Activated CD4-positive, alpha-beta T cell treated with anti-CD3 and anti-CD28 coated beads for 36 hours (primary cell): ENCODE measurements around the gene FEZF2. TPM values are rescaled to one million over a fixed set of nuclear protein-coding genes. Genes with fewer than 3 reads are reported as not detected.

Source experiments
- ATAC-seq: fragments of 200-7000 bp; cut with Tn5 transposase; one replicate; pipeline ENCODE4 v1.10.0; 2021; ENCODE audit warnings: mild to moderate bottlenecking, moderate library complexity
- CTCF ChIA-PET: fragments of 350-600 bp; sonication (Branson Sonifier 250); formaldehyde crosslinking; loops from one replicate; lab custom pipeline; 2021; ENCODE audit warnings: antibody characterized with exemption; lab: Charles Lee
- POLR2A ChIA-PET: fragments of 350-600 bp; sonication (Branson Sonifier 250); formaldehyde crosslinking; loops from one replicate; lab custom pipeline; 2021; ENCODE audit warnings: antibody characterized with exemption, inconsistent platforms; lab: Charles Lee
- DNase-seq: peaks from one replicate; pipeline ENCODE4 v3.0.0-alpha.2; 2020
- H3K27ac Mint-ChIP-seq: one replicate; pipeline ENCODE4 v1.8.0; 2021; ENCODE audit warnings: mixed read lengths
- H3K27me3 Mint-ChIP-seq: one replicate; pipeline ENCODE4 v1.8.0; 2021; ENCODE audit warnings: mixed read lengths
- H3K36me3 Mint-ChIP-seq: one replicate; pipeline ENCODE4 v1.8.0; 2021; ENCODE audit warnings: low read depth, mixed read lengths
- H3K4me1 Mint-ChIP-seq: one replicate; pipeline ENCODE4 v1.8.0; 2021; ENCODE audit warnings: mixed read lengths
- H3K4me3 Mint-ChIP-seq: one replicate; pipeline ENCODE4 v1.8.0; 2021; ENCODE audit warnings: mild to moderate bottlenecking, moderate library complexity, mixed read lengths
- H3K9me3 Mint-ChIP-seq: one replicate; pipeline ENCODE4 v1.8.0; 2021; ENCODE audit warnings: low read depth, mixed read lengths
- intact Hi-C, 2 experiments: fragments of 100-400 bp; cut with DNase I in 1 of 2; cut with micrococcal nuclease in 1 of 2; formaldehyde crosslinking; loops; one replicate each; pipeline versions ENCODE4 v1.14.2 to v1.15.1; 2022 to 2024; cut with DNase I, micrococcal nuclease
- total RNA-seq, 2 experiments: library from RNA; stranded (reverse); gene quantifications; one replicate each; pipeline ENCODE4 v1.2.3, GENCODE V29; 2021

Gene FEZF2
- total RNA-seq, 2 experiments from 2014 or later = not detected

GRCh38 chr3:62387251-62387650 is 13.9 kb upstream of the FEZF2 start:
- CTCF ChIA-PET = interaction anchor here (0.6 kb wide), 2 partner anchors 46 to 114 kb away, joined by 3 to 4 read pairs; no protein-coding TSS in a partner anchor
- no peak overlapping the region for H3K4me3 Mint-ChIP-seq
- peaks cover 4% of the 10 kb centered on the region for H3K9me3 Mint-ChIP-seq
- POLR2A ChIA-PET = no interaction called here
- H3K36me3 Mint-ChIP-seq = no peaks in the 10 kb centered on the region
- H3K4me1 Mint-ChIP-seq = no peaks in the 10 kb centered on the region
- intact Hi-C loops = no loop called here
- DNase-seq (no peak), ATAC-seq (no peak)
- no peak overlapping the region for H3K27ac Mint-ChIP-seq
- H3K27me3 Mint-ChIP-seq = peaks cover 7% of the 10 kb centered on the region

GRCh38 chr3:62379321-62379798 is 6.0 kb upstream of the FEZF2 start:
- H3K27ac Mint-ChIP-seq = no peak overlapping the region

GRCh38 chr3:62378921-62379320 is 5.6 kb upstream of the FEZF2 start:
- POLR2A ChIA-PET = no interaction called here
- ATAC-seq (no peak), DNase-seq (no peak)
- H3K9me3 Mint-ChIP-seq = no peaks in the 10 kb centered on the region
- peaks cover 4% of the 10 kb centered on the region for H3K4me1 Mint-ChIP-seq
- CTCF ChIA-PET = no interaction called here
- H3K36me3 Mint-ChIP-seq = no peaks in the 10 kb centered on the region
- H3K27me3 Mint-ChIP-seq = peaks cover 65% of the 10 kb centered on the region
- intact Hi-C loops = loop anchor here (1.0 to 10.0 kb wide), 3 partner anchors 9 to 814 kb away; partner anchors contain the start of genes CADPS (in 1 of the 2) and PTPRG (in 1 of the 2)
- no peak overlapping the region for H3K27ac Mint-ChIP-seq
- no peak overlapping the region for H3K4me3 Mint-ChIP-seq

More at GRCh38 chr3:62379321-62379798, 6.0 kb upstream of the FEZF2 start:
- Mint-ChIP-seq H3K4me1 (peaks cover under 1% of the 10 kb centered on the region), H3K4me3 (no peak overlapping the region), H3K27me3 (peaks cover 60% of the 10 kb centered on the region), H3K36me3 (no peaks in the 10 kb centered on the region), H3K9me3 (no peaks in the 10 kb centered on the region)
- ChIA-PET CTCF (no interaction called here), POLR2A (no interaction called here)
- DNase-seq (no peak), ATAC-seq (no peak)
- intact Hi-C loops = loop anchor here (10.0 kb wide), 2 partner anchors 495 to 815 kb away; partner anchors contain the start of genes CADPS (in 1 of the 2) and PTPRG (in 1 of the 2)

- ATAC-seq (no peak), DNase-seq (no peak)
- Mint-ChIP-seq H3K4me1 (peaks cover 4% of the 10 kb centered on the region), H3K9me3 (no peaks in the 10 kb centered on the region), H3K4me3 (no peak overlapping the region), H3K27ac (no peak overlapping the region), H3K36me3 (no peaks in the 10 kb centered on the region), H3K27me3 (peaks cover 69% of the 10 kb centered on the region)
- intact Hi-C loops = loop anchor here (1.0 to 10.0 kb wide), 3 partner anchors 8 to 814 kb away; partner anchors contain the start of genes CADPS (in 1 of the 2) and PTPRG (in 1 of the 2)
- CTCF ChIA-PET = no interaction called here
- POLR2A ChIA-PET = no interaction called here
Measured at GRCh38 chr3:62378311-62378789, 5.0 kb upstream of the FEZF2 start.

GRCh38 chr3:62376906-62377877 is 3.8 kb upstream of the FEZF2 start:
- no peak overlapping the region for H3K27ac Mint-ChIP-seq
- H3K36me3 Mint-ChIP-seq = no peaks in the 10 kb centered on the region
- peaks cover 69% of the 10 kb centered on the region for H3K27me3 Mint-ChIP-seq
- intact Hi-C loops = loop anchor here (10.0 kb wide), 2 partner anchors 498 to 812 kb away; partner anchors contain the start of genes CADPS (in 1 of the 2) and PTPRG (in 1 of the 2)
- no peaks in the 10 kb centered on the region for H3K9me3 Mint-ChIP-seq
- POLR2A ChIA-PET = no interaction called here
- ATAC-seq (no peak), DNase-seq (no peak)
- H3K4me1 Mint-ChIP-seq = peaks cover 7% of the 10 kb centered on the region
- no peak overlapping the region for H3K4me3 Mint-ChIP-seq
- CTCF ChIA-PET = no interaction called here

- ChIA-PET CTCF (no interaction called here), POLR2A (no interaction called here)
- H3K4me3 Mint-ChIP-seq = no peak overlapping the region
- DNase-seq (no peak), ATAC-seq (no peak)
- H3K9me3 Mint-ChIP-seq = no peaks in the 10 kb centered on the region
- intact Hi-C loops = loop anchor here (10.0 kb wide), 2 partner anchors 498 to 812 kb away; partner anchors contain the start of genes CADPS (in 1 of the 2) and PTPRG (in 1 of the 2)
- no peak overlapping the region for H3K27ac Mint-ChIP-seq
- no peaks in the 10 kb centered on the region for H3K36me3 Mint-ChIP-seq
- peaks cover 7% of the 10 kb centered on the region for H3K4me1 Mint-ChIP-seq
- peaks cover 67% of the 10 kb centered on the region for H3K27me3 Mint-ChIP-seq
Measured at GRCh38 chr3:62376454-62376720, 3.0 kb upstream of the FEZF2 start.

GRCh38 chr3:62375655-62376453 is 2.5 kb upstream of the FEZF2 start:
- CTCF ChIA-PET = no interaction called here
- H3K4me1 Mint-ChIP-seq = peaks cover 7% of the 10 kb centered on the region
- intact Hi-C loops = loop anchor here (10.0 kb wide), 2 partner anchors 499 to 811 kb away; partner anchors contain the start of genes CADPS (in 1 of the 2) and PTPRG (in 1 of the 2)

GRCh38 chr3:62374341-62375218 is 1.2 kb upstream of the FEZF2 start:
- H3K4me1 Mint-ChIP-seq = peaks cover 7% of the 10 kb centered on the region
- no peak overlapping the region for H3K4me3 Mint-ChIP-seq
- H3K27ac Mint-ChIP-seq = no peak overlapping the region
- peaks cover 68% of the 10 kb centered on the region for H3K27me3 Mint-ChIP-seq
- DNase-seq (no peak), ATAC-seq (no peak)
- intact Hi-C loops = loop anchor here (10.0 kb wide), 2 partner anchors 500 to 810 kb away; partner anchors contain the start of genes CADPS (in 1 of the 2) and PTPRG (in 1 of the 2)
- H3K9me3 Mint-ChIP-seq = no peaks in the 10 kb centered on the region
- no peaks in the 10 kb centered on the region for H3K36me3 Mint-ChIP-seq
- ChIA-PET CTCF (interaction anchor here (0.7 kb wide), 1 partner anchor 442 kb away, joined by 3 read pairs; no protein-coding TSS in a partner anchor), POLR2A (no interaction called here)

More at GRCh38 chr3:62375655-62376453, 2.5 kb upstream of the FEZF2 start:
- POLR2A ChIA-PET = no interaction called here
- Mint-ChIP-seq H3K27me3 (peaks cover 68% of the 10 kb centered on the region), H3K27ac (no peak overlapping the region), H3K9me3 (no peaks in the 10 kb centered on the region), H3K36me3 (no peaks in the 10 kb centered on the region), H3K4me3 (no peak overlapping the region)
- DNase-seq (no peak), ATAC-seq (no peak)

- Mint-ChIP-seq H3K27ac (no peak overlapping the region), H3K27me3 (peaks cover 68% of the 10 kb centered on the region), H3K9me3 (no peaks in the 10 kb centered on the region), H3K4me3 (no peak overlapping the region), H3K4me1 (peaks cover 7% of the 10 kb centered on the region), H3K36me3 (no peaks in the 10 kb centered on the region)
- no peak for DNase-seq
- intact Hi-C loops = loop anchor here (10.0 kb wide), 2 partner anchors 501 to 809 kb away; partner anchors contain the start of genes CADPS (in 1 of the 2) and PTPRG (in 1 of the 2)
- ATAC-seq = no peak
- POLR2A ChIA-PET = no interaction called here
- CTCF ChIA-PET = no interaction called here
Measured at GRCh38 chr3:62373714-62374333, 474 bp upstream of the FEZF2 start.

GRCh38 chr3:62372621-62373041 is 719 bp downstream of the FEZF2 start:
- H3K9me3 Mint-ChIP-seq = no peaks in the 10 kb centered on the region
- CTCF ChIA-PET = no interaction called here
- POLR2A ChIA-PET = no interaction called here
- peaks cover 7% of the 10 kb centered on the region for H3K4me1 Mint-ChIP-seq
- no peak overlapping the region for H3K27ac Mint-ChIP-seq
- H3K36me3 Mint-ChIP-seq = no peaks in the 10 kb centered on the region
- DNase-seq (no peak), ATAC-seq (no peak)
- no peak overlapping the region for H3K4me3 Mint-ChIP-seq
- intact Hi-C loops = loop anchor here (10.0 kb wide), 2 partner anchors 502 to 808 kb away; partner anchors contain the start of genes CADPS (in 1 of the 2) and PTPRG (in 1 of the 2)
- peaks cover 74% of the 10 kb centered on the region for H3K27me3 Mint-ChIP-seq
